GM18873 (cell line): ENCODE measurements around the gene C22orf23.
"Not testable (repeated sequence)": the region's sequence is repeated elsewhere in the genome, so short reads cannot be mapped to it uniquely, and the experiment has no call there.

Experiments used
- ATAC-seq: cut with Tn5 transposase; IDR thresholded peaks from one replicate; pipeline ENCODE4 v1.9.1; 2021; ENCODE audit warnings: mild to moderate bottlenecking, moderate library complexity, moderate number of reproducible peaks; ENCODE audit not compliant: unreplicated experiment, low FRiP score

The C22orf23 gene

GRCh38 chr22:37982938-37983859 is 29.8 kb upstream of the C22orf23 start:
- ATAC-seq, result no peak

GRCh38 chr22:37982151-37982785 is 28.9 kb upstream of the C22orf23 start:
- ATAC-seq, result no peak

- no peak for ATAC-seq
These were observed 28.0 kb upstream of the C22orf23 start for GRCh38 chr22:37981282-37982011.

GRCh38 chr22:37979782-37980181 is 26.4 kb upstream of the C22orf23 start:
- ATAC-seq, result no peak

DNA sequence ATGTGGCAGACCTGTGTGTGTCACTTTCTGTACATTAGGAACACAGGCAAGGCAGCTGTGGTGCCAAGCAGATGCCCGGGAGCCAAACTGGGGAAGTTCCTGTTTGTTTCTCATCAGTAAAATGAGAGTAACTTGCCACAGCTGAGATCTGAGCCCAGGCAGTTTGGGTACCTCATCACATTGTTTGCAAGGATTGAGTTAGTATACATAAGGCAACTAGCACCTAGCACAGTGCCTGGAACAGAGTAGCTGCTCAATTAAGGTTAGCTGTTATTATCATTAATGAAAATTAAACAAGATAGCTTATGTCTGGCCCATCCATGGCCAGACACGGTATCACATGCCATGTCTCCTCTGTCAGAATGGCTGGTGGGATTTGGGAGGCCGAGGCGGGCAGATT is 23.1 kb upstream of the C22orf23 start:
- no peak for ATAC-seq

GRCh38 chr22:37976022-37976421 is 22.6 kb upstream of the C22orf23 start:
- not testable (repeated sequence) for ATAC-seq

GRCh38 chr22:37975153-37975552 is 21.8 kb upstream of the C22orf23 start:
- ATAC-seq, result no peak

DNA sequence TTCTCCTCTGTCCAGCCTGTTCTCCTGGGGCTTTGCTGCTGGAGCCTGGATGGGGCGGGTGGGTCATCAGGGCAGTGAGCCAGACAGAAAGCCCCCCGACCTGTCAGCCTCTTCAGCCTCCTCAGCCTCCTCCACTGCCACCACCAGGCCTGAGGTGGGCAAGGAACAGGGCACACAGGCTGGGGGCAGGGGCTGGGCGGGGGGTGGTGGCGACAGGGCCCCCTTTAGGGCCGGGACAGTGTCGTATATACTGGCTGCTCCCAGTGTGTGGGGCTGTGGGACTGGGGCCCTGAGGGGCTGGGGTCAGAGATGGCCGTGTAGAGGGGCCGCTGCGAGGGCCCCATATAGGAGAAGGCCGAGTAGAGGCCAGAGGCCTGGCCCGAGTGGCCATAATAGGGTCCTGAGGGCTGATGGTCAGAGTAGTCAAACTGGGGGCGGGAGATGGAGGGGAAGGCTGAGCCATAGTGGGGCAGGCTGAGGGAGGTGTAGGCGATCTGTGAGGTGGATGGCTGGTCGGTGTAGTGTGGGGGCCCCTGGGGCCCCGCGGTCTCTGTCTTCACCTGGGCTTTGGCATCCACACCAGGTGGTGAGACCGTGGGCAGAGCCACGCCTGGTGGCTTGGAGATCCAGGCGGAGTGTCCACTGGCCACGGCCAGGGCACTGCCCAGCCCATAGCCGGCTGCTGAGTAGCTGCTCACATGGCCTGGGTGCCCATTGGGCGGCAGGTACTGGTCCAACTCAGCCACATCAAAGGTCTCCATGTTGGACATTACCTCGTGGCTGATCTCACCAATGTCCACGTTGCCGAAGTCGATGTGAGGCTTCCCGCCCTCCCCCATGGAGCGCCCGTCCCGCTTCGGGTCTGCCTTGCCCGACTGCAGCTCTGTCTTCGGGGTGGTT is 20.1 kb upstream of the C22orf23 start:
- ATAC-seq, result no peak

GRCh38 chr22:37972527-37972926 is 19.1 kb upstream of the C22orf23 start:
- ATAC-seq, result no peak

- no peak for ATAC-seq
These were observed 18.4 kb upstream of the C22orf23 start for GRCh38 chr22:37971475-37972434.

DNA sequence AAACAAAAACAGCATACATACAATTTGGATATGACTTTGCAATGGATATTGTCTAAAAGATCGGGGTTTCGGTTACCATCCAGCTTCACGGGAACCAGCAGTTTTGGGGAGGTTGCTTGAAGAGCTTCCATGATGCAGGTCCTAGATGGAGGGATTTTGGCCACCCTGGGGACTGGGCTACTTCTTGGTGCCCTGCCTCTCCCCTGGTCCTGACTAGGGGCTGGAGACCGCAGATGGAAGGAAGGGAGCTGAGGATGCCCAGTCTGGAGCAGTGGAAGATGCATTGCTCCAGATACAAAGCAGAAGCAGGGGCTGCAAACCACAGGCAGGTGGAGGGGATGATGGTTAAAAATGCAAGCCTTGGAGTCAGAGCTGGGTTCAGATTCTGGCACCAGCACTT is 17.5 kb upstream of the C22orf23 start:
- ATAC-seq, result no peak

DNA sequence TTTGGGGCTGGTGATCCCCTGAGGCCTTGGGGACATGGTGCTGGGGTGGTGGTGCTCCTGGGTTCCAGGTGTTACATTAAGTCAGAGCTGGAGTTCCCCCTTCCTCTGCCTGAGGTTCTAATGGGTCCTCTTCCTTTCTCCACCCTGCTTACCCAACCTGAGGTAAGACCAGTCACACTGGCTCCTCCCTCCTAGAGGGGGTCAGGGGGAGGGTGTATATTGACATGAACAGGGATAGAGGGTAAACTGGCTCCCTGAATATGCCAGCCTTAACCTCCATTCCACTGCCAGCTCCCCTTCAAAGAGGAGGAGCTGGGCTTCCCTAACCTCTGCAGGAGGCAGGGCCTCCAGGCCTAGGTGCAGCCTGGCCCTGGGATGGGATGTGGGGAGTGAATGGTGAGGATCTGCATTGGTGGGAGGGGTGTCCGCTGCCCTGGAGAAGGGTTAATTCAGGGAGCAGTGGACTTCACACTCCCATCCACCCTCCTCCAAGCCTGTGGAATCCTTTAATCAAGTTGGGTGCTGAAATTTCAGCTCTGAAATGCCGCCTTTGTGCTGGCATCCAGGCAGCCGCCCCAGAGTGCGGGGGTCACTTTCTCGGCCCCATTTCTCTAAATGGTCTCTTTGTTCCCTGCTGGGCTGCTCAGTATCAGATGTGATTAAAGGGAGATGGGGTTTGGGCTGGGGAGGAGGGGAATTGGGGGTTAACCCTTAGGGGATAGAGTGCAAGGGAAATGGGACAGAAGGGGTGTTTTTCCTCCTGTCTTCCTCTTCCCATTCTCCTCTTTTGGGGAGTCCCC is 15.3 kb upstream of the C22orf23 start:
- ATAC-seq, result no peak

GRCh38 chr22:37967637-37968451 is 14.4 kb upstream of the C22orf23 start:
- no peak for ATAC-seq

DNA sequence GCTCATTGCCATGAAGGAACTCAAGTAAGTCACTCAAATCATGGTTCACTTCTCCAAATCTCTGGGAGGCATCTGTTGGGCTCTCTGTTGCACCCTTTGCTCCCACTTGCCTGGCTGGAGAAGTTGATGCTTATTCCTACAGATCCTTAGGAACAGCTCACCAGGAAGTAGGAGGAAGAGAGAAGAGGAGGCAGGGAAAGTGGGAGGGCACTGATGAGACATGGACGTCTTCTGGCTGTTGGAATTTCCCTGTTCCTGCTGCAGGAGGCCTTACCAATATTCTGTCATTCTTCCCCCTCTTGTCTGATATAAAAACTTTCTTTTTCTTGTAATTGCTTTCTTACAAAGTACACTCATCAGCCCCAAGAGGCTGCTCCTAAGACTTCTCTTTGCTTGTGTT is 13.7 kb upstream of the C22orf23 start:
- no peak for ATAC-seq

- no peak for ATAC-seq
These were observed 12.7 kb upstream of the C22orf23 start for GRCh38 chr22:37965940-37966664.

DNA sequence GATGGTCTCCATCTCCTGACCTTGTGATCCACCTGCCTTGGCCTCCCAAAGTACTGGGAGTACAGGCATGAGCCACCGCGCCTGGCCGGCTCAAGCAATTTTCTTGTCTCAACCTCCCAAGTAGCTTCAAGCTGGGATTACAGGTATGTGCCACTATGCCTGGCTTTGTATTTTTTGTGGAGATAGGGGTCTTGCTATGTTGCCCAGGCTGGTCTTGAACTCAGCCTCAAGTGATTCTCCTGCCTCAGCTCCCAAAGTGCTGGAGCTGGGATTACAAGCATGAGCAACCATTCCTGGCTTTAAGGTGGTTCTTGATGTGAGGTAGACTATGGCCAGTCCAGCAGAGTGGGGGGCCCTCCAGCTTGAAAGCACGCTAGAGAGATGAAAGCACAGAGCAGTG is 7.7 kb upstream of the C22orf23 start:
- ATAC-seq, result no peak
